Activated T-cell treated with anti-CD3 and anti-CD28 coated beads, Interleukin-2, amount 50 U/mL, for 4 hours (primary cell): ENCODE measurements around the gene LBR. TPM values are rescaled to one million over a fixed set of nuclear protein-coding genes. Genes with fewer than 3 reads are reported as not detected.

ENCODE experiments used
- ATAC-seq, 2 donors: fragments of 200-7000 bp; cut with Tn5 transposase; one replicate each; pipeline ENCODE4 v1.10.0; 2021
- DNase-seq: peaks from one replicate; pipeline ENCODE4 v3.0.0-alpha.2; 2020
- H3K27me3 Mint-ChIP-seq: one replicate; pipeline ENCODE4 v1.8.0; 2021; ENCODE audit warnings: low read depth, mixed read lengths
- H3K36me3 Mint-ChIP-seq: one replicate; pipeline ENCODE4 v1.8.0; 2022; ENCODE audit warnings: mixed read lengths; ENCODE audit not compliant: insufficient read depth
- H3K4me1 Mint-ChIP-seq: one replicate; pipeline ENCODE4 v1.8.0; 2021; ENCODE audit warnings: low read depth, mixed read lengths
- H3K4me3 Mint-ChIP-seq: one replicate; pipeline ENCODE4 v1.8.0; 2021; ENCODE audit warnings: mild to moderate bottlenecking, moderate library complexity, mixed read lengths
- H3K9me3 Mint-ChIP-seq: one replicate; pipeline ENCODE4 v1.8.0; 2021; ENCODE audit warnings: mixed read lengths
- total RNA-seq, 3 donors: library from RNA; stranded (reverse); gene quantifications; one replicate each; pipeline ENCODE4 v1.2.1, GENCODE V29; 2021

LBR gene
- total RNA-seq, 3 donors from 2014 or later: 71.0 to 89.9 (median 78.9) TPM

GRCh38 chr1:225366552-225366951, 61.3 kb downstream of the LBR start:
- Mint-ChIP-seq H3K4me1 (no peaks in the 10 kb centered on the region), H3K27me3 (peaks cover 6% of the 10 kb centered on the region), H3K9me3 (no peaks in the 10 kb centered on the region), H3K4me3 (no peak overlapping the region), H3K36me3 (no peaks in the 10 kb centered on the region)
- ATAC-seq (no peak), DNase-seq (no peak)

- peaks cover 6% of the 10 kb centered on the region for H3K27me3 Mint-ChIP-seq
These were observed 61.8 kb downstream of the LBR start for GRCh38 chr1:225366018-225366417.

GRCh38 chr1:225364439-225364838, 63.4 kb downstream of the LBR start:
- Mint-ChIP-seq H3K36me3 (no peaks in the 10 kb centered on the region), H3K9me3 (no peaks in the 10 kb centered on the region), H3K4me1 (no peaks in the 10 kb centered on the region), H3K27me3 (peaks cover 6% of the 10 kb centered on the region), H3K4me3 (no peak overlapping the region)
- no peak for ATAC-seq
- no peak for DNase-seq

More at GRCh38 chr1:225366018-225366417, 61.8 kb downstream of the LBR start:
- no peaks in the 10 kb centered on the region for H3K9me3 Mint-ChIP-seq
- H3K36me3 Mint-ChIP-seq: no peaks in the 10 kb centered on the region
- no peak for DNase-seq
- H3K4me3 Mint-ChIP-seq: no peak overlapping the region
- no peaks in the 10 kb centered on the region for H3K4me1 Mint-ChIP-seq
- ATAC-seq: no peak

GRCh38 chr1:225362805-225363204, 65.0 kb downstream of the LBR start:
- DNase-seq (no peak), ATAC-seq (no peak)
- Mint-ChIP-seq H3K9me3 (no peaks in the 10 kb centered on the region), H3K27me3 (peaks cover 13% of the 10 kb centered on the region), H3K4me3 (no peak overlapping the region), H3K36me3 (no peaks in the 10 kb centered on the region), H3K4me1 (no peaks in the 10 kb centered on the region)

- H3K9me3 Mint-ChIP-seq: no peaks in the 10 kb centered on the region
- no peaks in the 10 kb centered on the region for H3K4me1 Mint-ChIP-seq
- H3K36me3 Mint-ChIP-seq: no peaks in the 10 kb centered on the region
- no peak overlapping the region for H3K4me3 Mint-ChIP-seq
- ATAC-seq (no peak), DNase-seq (no peak)
- peaks cover 8% of the 10 kb centered on the region for H3K27me3 Mint-ChIP-seq
These were observed 66.7 kb downstream of the LBR start for GRCh38 chr1:225361176-225361575.

- H3K9me3 Mint-ChIP-seq: no peaks in the 10 kb centered on the region
These were observed 67.7 kb downstream of the LBR start for GRCh38 chr1:225360119-225360518.

GRCh38 chr1:225355863-225356262, 72.0 kb downstream of the LBR start:
- H3K27me3 Mint-ChIP-seq: peaks cover 17% of the 10 kb centered on the region
- no peaks in the 10 kb centered on the region for H3K36me3 Mint-ChIP-seq

More at GRCh38 chr1:225360119-225360518, 67.7 kb downstream of the LBR start:
- peaks cover 11% of the 10 kb centered on the region for H3K27me3 Mint-ChIP-seq
- DNase-seq (no peak), ATAC-seq (no peak)
- H3K36me3 Mint-ChIP-seq: no peaks in the 10 kb centered on the region
- H3K4me3 Mint-ChIP-seq: no peak overlapping the region
- H3K4me1 Mint-ChIP-seq: no peaks in the 10 kb centered on the region

GRCh38 chr1:225354906-225355305, 72.9 kb downstream of the LBR start:
- Mint-ChIP-seq H3K4me3 (no peak overlapping the region), H3K27me3 (peaks cover 18% of the 10 kb centered on the region), H3K4me1 (no peaks in the 10 kb centered on the region), H3K36me3 (no peaks in the 10 kb centered on the region), H3K9me3 (no peaks in the 10 kb centered on the region)
- ATAC-seq (no peak), DNase-seq (no peak)

More at GRCh38 chr1:225355863-225356262, 72.0 kb downstream of the LBR start:
- no peak for ATAC-seq
- no peaks in the 10 kb centered on the region for H3K4me1 Mint-ChIP-seq
- DNase-seq: no peak
- no peaks in the 10 kb centered on the region for H3K9me3 Mint-ChIP-seq
- no peak overlapping the region for H3K4me3 Mint-ChIP-seq

Other genes with a start within 250 kb of the LBR start
- gene ENAH, start 225.1 kb upstream of the LBR start, total RNA-seq: 1 to 10 TPM in 2 of 3 donors, under 1 TPM in 1; 0.90 to 1.3 (median 1.1) TPM